Skin of body (tissue), 2 donors: Measurements from ENCODE around the gene ARHGEF25. TPM values are rescaled to one million over a fixed set of nuclear protein-coding genes. Genes with fewer than 3 reads are reported as not detected.

Experiments used
- DNase-seq: peaks from one replicate; lab custom pipeline; 2025; lab: John Stamatoyannopoulos, UW
- total RNA-seq: library from RNA; depleted of rRNA; stranded (reverse); fragments of >200 nt; gene quantifications from one replicate; pipeline ENCODE4 v1.2.3, GENCODE V29; 2014

ARHGEF25 gene
- total RNA-seq, 1 donor from 2014 or later: 32.5 TPM

GRCh38 chr12:57621497-57622292, 10.5 kb downstream of the ARHGEF25 start:
- no peak for DNase-seq

DNA sequence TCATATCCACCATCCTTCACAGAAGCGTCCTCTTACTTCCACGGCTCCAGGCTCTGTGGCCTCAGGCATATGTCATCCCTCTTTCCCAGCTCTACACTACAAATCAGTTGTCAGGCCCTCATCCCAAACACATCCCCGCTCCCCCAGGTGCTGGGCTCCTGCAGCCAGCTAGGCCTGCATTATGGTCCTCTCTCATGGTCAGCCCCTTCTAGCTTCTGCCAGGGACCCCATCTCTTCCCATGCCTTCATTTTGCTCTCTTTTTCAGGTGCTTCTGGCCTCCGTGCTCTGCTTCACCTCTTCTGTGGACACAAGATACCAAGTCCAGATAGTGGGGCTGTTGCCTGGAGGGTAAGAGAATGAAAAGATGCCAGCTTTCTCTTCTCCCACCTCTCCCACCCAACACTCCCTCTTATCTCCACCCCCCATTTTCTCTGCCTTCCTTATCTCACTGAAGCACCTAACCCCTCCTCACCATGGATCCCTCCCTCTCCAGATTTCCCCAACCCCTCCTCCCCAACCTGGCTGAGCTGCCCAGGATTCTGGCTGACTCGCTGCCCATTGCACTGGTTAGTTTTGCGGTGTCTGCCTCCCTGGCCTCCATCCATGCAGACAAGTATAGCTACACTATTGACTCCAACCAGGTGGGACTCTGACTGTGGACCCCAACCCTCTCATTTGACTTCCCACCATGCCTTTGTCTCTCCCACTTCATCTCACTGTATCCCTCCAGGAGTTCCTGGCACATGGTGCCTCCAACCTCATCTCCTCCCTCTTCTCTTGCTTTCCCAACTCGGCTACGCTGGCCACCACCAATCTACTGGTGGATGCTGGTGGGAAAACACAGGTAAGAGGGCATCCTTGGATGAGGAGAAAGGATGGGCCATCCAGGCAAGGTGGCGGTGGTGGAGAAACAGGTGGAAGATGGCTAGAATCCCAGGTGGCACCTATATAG, 11.3 kb downstream of the ARHGEF25 start:
- no peak for DNase-seq

- no peak for DNase-seq
Measured at GRCh38 chr12:57623385-57623784, 12.2 kb downstream of the ARHGEF25 start.

- no peak for DNase-seq
Measured at GRCh38 chr12:57623811-57624390, 12.7 kb downstream of the ARHGEF25 start.

GRCh38 chr12:57624441-57625220, 13.4 kb downstream of the ARHGEF25 start:
- no peak for DNase-seq

- no peak for DNase-seq
Measured at GRCh38 chr12:57625261-57626032, 14.2 kb downstream of the ARHGEF25 start.

- no peak for DNase-seq
Measured at GRCh38 chr12:57626111-57626920, 15.1 kb downstream of the ARHGEF25 start.

- no peak for DNase-seq
Measured at GRCh38 chr12:57626921-57627445, 15.7 kb downstream of the ARHGEF25 start.

GRCh38 chr12:57627501-57628279, 16.5 kb downstream of the ARHGEF25 start:
- DNase-seq: no peak

DNA sequence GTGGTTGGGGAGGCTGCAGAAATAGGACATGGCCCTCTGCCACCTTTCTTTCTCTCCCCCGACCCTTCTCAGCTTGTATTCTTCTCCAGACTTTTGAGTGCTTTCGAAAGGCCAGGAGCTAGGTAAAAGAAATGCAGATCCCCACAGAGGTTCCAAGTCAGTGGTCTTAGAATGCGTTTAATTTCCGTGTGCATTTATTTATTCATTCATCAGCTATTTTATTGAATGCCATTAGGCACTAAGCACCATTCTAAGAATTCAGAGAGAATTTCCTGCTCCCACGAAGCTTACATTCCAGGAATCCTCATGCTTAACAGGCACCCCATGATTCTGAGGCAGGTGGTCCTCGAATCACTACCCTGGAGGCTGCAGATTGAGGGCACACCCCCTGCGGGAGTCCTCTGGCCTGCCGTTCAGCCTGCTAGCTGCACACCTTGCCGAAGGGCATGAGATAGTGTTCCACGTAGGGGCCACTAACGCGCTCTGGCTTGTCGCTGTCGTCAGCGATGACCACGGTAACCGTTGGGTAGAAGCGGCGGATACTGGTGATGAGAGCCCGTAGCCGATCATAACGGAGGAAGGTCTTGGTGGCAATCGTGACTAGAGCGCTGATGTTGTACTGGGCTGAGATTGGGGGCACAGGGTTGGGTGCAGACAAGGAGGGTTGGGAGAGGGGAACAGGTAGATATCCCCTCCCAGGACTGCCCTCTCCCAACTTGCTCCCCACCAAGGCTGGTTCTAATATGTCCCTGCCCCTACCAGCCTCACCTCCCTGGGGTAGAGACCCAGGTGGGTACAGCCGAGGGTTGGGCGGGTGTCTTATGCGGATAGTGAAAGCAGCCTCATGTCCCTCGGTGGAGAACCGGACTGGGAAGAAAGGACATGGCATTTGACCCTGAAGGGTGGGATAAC, 17.3 kb downstream of the ARHGEF25 start:
- DNase-seq: no peak

DNA sequence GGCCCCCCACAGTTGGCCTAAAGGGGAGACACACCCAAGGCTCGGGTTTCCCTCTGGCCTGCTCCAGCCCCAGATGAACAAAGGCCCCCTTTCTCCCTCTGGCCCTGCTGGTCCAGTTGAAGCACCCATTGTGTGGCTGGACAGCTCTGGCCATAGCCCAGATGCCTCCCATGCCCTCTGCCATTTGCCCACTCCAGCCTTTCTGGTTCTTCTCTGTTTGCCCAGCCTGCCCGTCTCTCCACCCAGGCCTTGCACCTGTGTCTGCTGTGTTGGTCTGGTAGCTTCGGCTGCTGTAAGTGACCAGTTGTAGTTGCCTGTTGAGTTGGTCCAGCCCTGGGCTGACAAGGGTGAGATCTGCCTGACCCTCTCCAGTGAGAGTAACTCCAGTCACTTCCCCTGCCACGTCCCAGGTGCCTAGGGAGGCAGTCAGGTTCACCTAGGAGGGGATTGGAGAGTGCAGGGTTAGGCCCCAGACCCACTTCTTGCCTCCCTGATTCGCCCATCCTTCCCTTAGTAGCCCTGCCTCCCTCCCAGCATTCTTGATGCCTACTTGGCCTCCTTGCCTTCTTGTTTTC, 18.7 kb downstream of the ARHGEF25 start:
- no peak for DNase-seq

- no peak for DNase-seq
Measured at GRCh38 chr12:57630891-57631433, 19.7 kb downstream of the ARHGEF25 start.

GRCh38 chr12:57631566-57632072, 20.4 kb downstream of the ARHGEF25 start:
- DNase-seq: no peak

- no peak for DNase-seq
Measured at GRCh38 chr12:57632073-57632957, 21.1 kb downstream of the ARHGEF25 start.
